ENCODE results near the gene TNFRSF1B.

TNFRSF1B gene

GRCh38 chr1:12158357-12159092 lies 8.3 kb upstream of the TNFRSF1B start:
- DNase-seq = no peak

- DNase-seq = peak; percentile 68
These were observed 7.0 kb upstream of the TNFRSF1B start for GRCh38 chr1:12159816-12160215.

- no peak for DNase-seq
These were observed 5.5 kb upstream of the TNFRSF1B start for GRCh38 chr1:12161324-12161661.

- peak; percentile 84 for DNase-seq
These were observed 4.9 kb upstream of the TNFRSF1B start for GRCh38 chr1:12161662-12162458.

GRCh38 chr1:12162459-12163137 lies 4.2 kb upstream of the TNFRSF1B start:
- DNase-seq = no peak

- no peak for DNase-seq
These were observed 3.6 kb upstream of the TNFRSF1B start for GRCh38 chr1:12163210-12163609.

- DNase-seq = no peak
These were observed 2.6 kb upstream of the TNFRSF1B start for GRCh38 chr1:12164210-12164609.

- DNase-seq = no peak
These were observed 1.4 kb upstream of the TNFRSF1B start for GRCh38 chr1:12165342-12165741.

- no peak for DNase-seq
These were observed 970 bp downstream of the TNFRSF1B start for GRCh38 chr1:12167493-12168429.

- DNase-seq = no peak
These were observed 1.8 kb downstream of the TNFRSF1B start for GRCh38 chr1:12168451-12169160.

GRCh38 chr1:12169442-12170135 lies 2.8 kb downstream of the TNFRSF1B start:
- no peak for DNase-seq

GRCh38 chr1:12170263-12170671 lies 3.5 kb downstream of the TNFRSF1B start:
- DNase-seq = no peak

- DNase-seq = peak; percentile 75
These were observed 4.6 kb downstream of the TNFRSF1B start for GRCh38 chr1:12171206-12172041.

GRCh38 chr1:12172042-12172851 lies 5.5 kb downstream of the TNFRSF1B start:
- peak; percentile 59 for DNase-seq

- no peak for DNase-seq
These were observed 6.3 kb downstream of the TNFRSF1B start for GRCh38 chr1:12173041-12173509.

GRCh38 chr1:12173631-12174121 lies 6.9 kb downstream of the TNFRSF1B start:
- DNase-seq = peak; percentile 95

GRCh38 chr1:12174924-12175810 lies 8.4 kb downstream of the TNFRSF1B start:
- no peak for DNase-seq
